ENCODE measurements around the gene PDE5A. TPM values are rescaled to one million over a fixed set of nuclear protein-coding genes. Genes with fewer than 3 reads are reported as not detected.

The PDE5A gene
- total RNA-seq, 1 experiment from 2014 or later: 5.0 TPM

DNA sequence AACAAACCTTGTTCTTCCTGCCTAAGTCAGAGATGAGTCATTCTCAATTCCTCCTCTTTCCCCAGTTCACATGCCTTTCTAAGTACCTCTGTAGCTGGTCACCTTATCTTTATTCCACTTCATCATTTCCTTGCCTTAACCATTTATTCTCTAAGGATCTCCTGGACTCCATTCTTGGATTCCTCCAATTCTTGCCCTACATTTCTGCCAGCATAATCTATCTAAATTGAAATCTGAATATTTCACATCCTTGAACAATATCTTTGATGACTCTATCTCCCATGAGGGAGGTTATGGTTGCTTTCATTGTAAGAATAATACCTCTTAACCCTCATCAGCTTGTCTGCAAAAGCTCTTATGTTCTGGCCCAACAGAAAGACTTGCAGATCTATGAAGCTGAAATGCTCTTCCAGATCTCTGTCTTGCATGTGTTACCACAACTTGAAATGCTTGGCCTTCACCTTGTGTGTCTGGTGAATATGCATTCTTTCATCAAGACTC is 28.6 kb upstream of the PDE5A start:
- DNase-seq (ENCODE audit: low read depth, low spot score): peak; percentile 13
- no peak for ATAC-seq
- intact Hi-C loops (cut with micrococcal nuclease): no loop called here

DNA sequence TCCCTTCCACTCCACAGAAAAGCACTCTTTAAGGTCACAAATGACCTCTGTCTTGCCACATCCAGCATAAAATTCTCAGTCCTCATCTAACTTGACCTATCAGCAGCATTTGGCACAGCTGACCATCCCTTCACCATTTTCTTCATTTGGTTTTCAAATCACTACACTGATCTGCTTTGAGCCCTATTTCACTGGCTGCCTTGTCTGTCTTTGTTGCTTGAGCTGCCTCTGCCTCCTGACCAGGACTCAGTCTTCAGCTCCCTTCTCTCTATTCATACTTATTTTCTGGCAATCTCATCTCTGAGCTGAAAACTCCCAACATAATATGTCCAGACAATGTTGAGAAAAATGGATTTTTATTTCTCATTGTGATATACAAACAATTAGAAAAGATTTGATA is 27.7 kb upstream of the PDE5A start:
- Histone ChIP-seq H3K9me2 (ENCODE audit: insufficient read depth) (no peaks in the 10 kb centered on the region), H3K4me2 (ENCODE audit: low read length) (no peak overlapping the region), H3K27ac (ENCODE audit: low read depth, low read length) (no peak overlapping the region), H3K27me3 (ENCODE audit: insufficient read depth, low read length) (no peaks in the 10 kb centered on the region), H3K79me2 (ENCODE audit: insufficient read depth, low read length) (no peaks in the 10 kb centered on the region), H2AFZ (ENCODE audit: low read depth, low read length, poor library complexity, severe bottlenecking) (peak overlapping the region; percentile 10), H4K20me1 (ENCODE audit: insufficient read depth) (no peaks in the 10 kb centered on the region), H3K4me1 (ENCODE audit: control insufficient read depth in 1 of 2, insufficient read depth in 2 of 2, low read length in 2 of 2) (peaks cover 0 to 10% of the 10 kb centered on the region in 2 experiments; a peak in 2 of 4 replicates), H3K9me3 (ENCODE audit: control insufficient read depth in 1 of 2, insufficient read depth in 1 of 2, low read depth in 1 of 2, low read length in 2 of 2) (no peaks in the 10 kb centered on the region), H3K9ac (ENCODE audit: low read length) (no peak overlapping the region), H3K36me3 (ENCODE audit: control insufficient read depth in 1 of 2, insufficient read depth in 2 of 2, low read length in 2 of 2) (no peaks in the 10 kb centered on the region), H3K4me3 (replicated peaks in 1 of 2; ENCODE audit: low read depth in 1 of 2, low read length in 2 of 2) (no peak overlapping the region)
- intact Hi-C loops (cut with micrococcal nuclease): no loop called here
- ChIA-PET CTCF (interaction anchor here (1.2 kb wide), 1 partner anchor 27 kb away, joined by 4 read pairs; the partner anchor contains the start of gene PDE5A), RAD21 (ENCODE audit: low non-redundant PET in 1 of 2, low total read pairs in 2 of 2, uncharacterized antibody in 2 of 2, unreplicated experiment in 2 of 2) (no interaction called here), POLR2A (no interaction called here)
- no peak for DNase-seq (ENCODE audit: low read depth, low spot score)
- BruUV-seq (replicated peaks): no TSS peak
- no peak for ATAC-seq
- TF ChIP-seq CEBPB (IDR thresholded peaks at IDR 0.05; ENCODE audit: low read depth) (no peak), EZH2phosphoT487 (IDR thresholded peaks at IDR 0.05; ENCODE audit: borderline replicate concordance) (no peak), ELF1 (IDR thresholded peaks at IDR 0.05; ENCODE audit: borderline replicate concordance, low read depth) (no peak), YY1 (IDR thresholded peaks at IDR 0.05; ENCODE audit: extremely low read depth, insufficient replicate concordance, low read depth, low read length) (no peak), SP1 (IDR thresholded peaks at IDR 0.05; ENCODE audit: low read depth) (no peak), CBX3 (IDR thresholded peaks at IDR 0.05; ENCODE audit: low read depth) (no peak), FOSL1 (IDR thresholded peaks at IDR 0.05; ENCODE audit: low read depth) (no peak), POLR2A (IDR thresholded peaks at IDR 0.05; ENCODE audit: borderline replicate concordance, extremely low read depth, insufficient read depth, insufficient read length) (no peak), SIN3A (IDR thresholded peaks at IDR 0.05; ENCODE audit: low read depth) (no peak)

More for the DNA sequence above, 28.6 kb upstream of the PDE5A start:
- Histone ChIP-seq H3K4me2 (ENCODE audit: low read length) (no peak overlapping the region), H3K9me2 (ENCODE audit: insufficient read depth) (no peaks in the 10 kb centered on the region), H3K27me3 (ENCODE audit: insufficient read depth, low read length) (no peaks in the 10 kb centered on the region), H3K27ac (ENCODE audit: low read depth, low read length) (no peak overlapping the region), H3K4me1 (ENCODE audit: control insufficient read depth in 1 of 2, insufficient read depth in 2 of 2, low read length in 2 of 2) (peaks cover 0 to 10% of the 10 kb centered on the region in 2 experiments; a peak in 2 of 4 replicates), H3K4me3 (replicated peaks in 1 of 2; ENCODE audit: low read depth in 1 of 2, low read length in 2 of 2) (no peak overlapping the region), H2AFZ (ENCODE audit: low read depth, low read length, poor library complexity, severe bottlenecking) (peak overlapping the region; percentile 10), H4K20me1 (ENCODE audit: insufficient read depth) (no peaks in the 10 kb centered on the region), H3K79me2 (ENCODE audit: insufficient read depth, low read length) (no peaks in the 10 kb centered on the region), H3K9me3 (ENCODE audit: control insufficient read depth in 1 of 2, insufficient read depth in 1 of 2, low read depth in 1 of 2, low read length in 2 of 2) (no peaks in the 10 kb centered on the region), H3K36me3 (ENCODE audit: control insufficient read depth in 1 of 2, insufficient read depth in 2 of 2, low read length in 2 of 2) (no peaks in the 10 kb centered on the region), H3K9ac (ENCODE audit: low read length) (no peak overlapping the region)
- no TSS peak for BruUV-seq (replicated peaks)
- ChIA-PET CTCF (no interaction called here), POLR2A (no interaction called here), RAD21 (ENCODE audit: low non-redundant PET in 1 of 2, low total read pairs in 2 of 2, uncharacterized antibody in 2 of 2, unreplicated experiment in 2 of 2) (no interaction called here)
- no peak for TF ChIP-seq POLR2AphosphoS5 (IDR thresholded peaks at IDR 0.05; ENCODE audit: low read depth, low read length)
- TF ChIP-seq CEBPB (IDR thresholded peaks at IDR 0.05; ENCODE audit: low read depth): no peak
- no peak for TF ChIP-seq TCF7L2 (IDR thresholded peaks at IDR 0.05; ENCODE audit: borderline replicate concordance, extremely low read depth, insufficient read depth, insufficient read length)
- no peak for TF ChIP-seq POLR2A (IDR thresholded peaks at IDR 0.05; ENCODE audit: borderline replicate concordance, extremely low read depth, insufficient read depth, insufficient read length)
- TF ChIP-seq, protein P1, sequence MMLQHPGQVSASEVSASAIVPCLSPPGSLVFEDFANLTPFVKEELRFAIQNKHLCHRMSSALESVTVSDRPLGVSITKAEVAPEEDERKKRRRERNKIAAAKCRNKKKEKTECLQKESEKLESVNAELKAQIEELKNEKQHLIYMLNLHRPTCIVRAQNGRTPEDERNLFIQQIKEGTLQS (IDR thresholded peaks at IDR 0.05): no peak
- TF ChIP-seq FOSL1 (IDR thresholded peaks at IDR 0.05; ENCODE audit: low read depth): peak; percentile 28; the same call in 1 of the 2 replicates
- no peak for TF ChIP-seq CBX3 (IDR thresholded peaks at IDR 0.05; ENCODE audit: low read depth)
